ENCODE results near the gene ITIH5.

DNA sequence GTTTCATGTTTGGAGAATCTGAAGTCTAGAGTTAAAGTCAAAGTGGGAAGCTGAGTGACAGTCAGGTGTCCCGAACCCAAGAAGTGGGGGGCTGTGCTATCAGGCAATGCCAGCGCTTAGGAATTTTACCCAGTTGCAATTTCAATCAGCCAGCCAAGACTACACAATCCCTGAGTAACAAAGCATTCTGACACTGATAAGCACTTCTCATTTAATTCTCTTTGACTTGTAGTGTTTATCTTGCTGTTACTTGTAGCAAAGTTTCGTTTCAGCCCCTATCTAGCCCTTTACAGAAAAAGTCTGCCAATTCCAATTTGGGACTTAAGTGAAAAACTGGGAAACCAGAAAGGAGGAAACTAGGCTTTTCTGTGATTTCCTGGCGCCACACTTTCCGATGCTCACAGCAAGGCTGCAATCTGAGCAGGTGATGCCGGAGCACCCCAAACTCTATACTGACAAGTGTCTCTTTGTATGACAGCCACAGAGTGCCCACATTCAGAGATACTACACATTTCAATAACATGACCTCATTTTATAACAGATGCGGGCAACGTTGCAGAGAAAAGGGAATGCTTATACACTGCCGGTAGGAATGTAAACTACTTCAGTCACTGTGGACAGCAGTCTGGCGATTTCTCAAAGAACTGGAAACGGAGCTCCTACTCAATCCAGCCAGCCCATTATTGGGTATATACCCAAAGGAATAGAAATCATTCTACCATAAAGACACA is 61.0 kb downstream of the ITIH5 start:
- no peak for TF ChIP-seq CTCF (IDR thresholded peaks at IDR 0.05; ENCODE audit: poor library complexity, severe bottlenecking)
- TF ChIP-seq EZH2 (IDR thresholded peaks at IDR 0.05; ENCODE audit: borderline replicate concordance, insufficient read depth, low read length, poor library complexity, severe bottlenecking) = no peak
- no peak for TF ChIP-seq EP300 (conservative IDR thresholded peaks at IDR 0.05; ENCODE audit: poor library complexity, severe bottlenecking)
- no peak for TF ChIP-seq RAD21 (conservative IDR thresholded peaks at IDR 0.05)
- TF ChIP-seq TAF1 (IDR thresholded peaks at IDR 0.05; ENCODE audit: low read depth) = no peak
- no peak for TF ChIP-seq POLR2AphosphoS5 (IDR thresholded peaks at IDR 0.05)
- TF ChIP-seq SMC3 (conservative IDR thresholded peaks at IDR 0.05; ENCODE audit: poor library complexity) = no peak
- no peak for TF ChIP-seq MXI1 (conservative IDR thresholded peaks at IDR 0.05; ENCODE audit: poor library complexity, severe bottlenecking)
